GM21447 (cell line): ENCODE measurements around the gene NCOA3.
"Not testable (repeated sequence)": the region's sequence is repeated elsewhere in the genome, so short reads cannot be mapped to it uniquely, and the experiment has no call there.

ENCODE experiments used
- ATAC-seq: cut with Tn5 transposase; IDR thresholded peaks from one replicate; pipeline ENCODE4 v1.9.1; 2021; ENCODE audit not compliant: unreplicated experiment

The NCOA3 gene

DNA sequence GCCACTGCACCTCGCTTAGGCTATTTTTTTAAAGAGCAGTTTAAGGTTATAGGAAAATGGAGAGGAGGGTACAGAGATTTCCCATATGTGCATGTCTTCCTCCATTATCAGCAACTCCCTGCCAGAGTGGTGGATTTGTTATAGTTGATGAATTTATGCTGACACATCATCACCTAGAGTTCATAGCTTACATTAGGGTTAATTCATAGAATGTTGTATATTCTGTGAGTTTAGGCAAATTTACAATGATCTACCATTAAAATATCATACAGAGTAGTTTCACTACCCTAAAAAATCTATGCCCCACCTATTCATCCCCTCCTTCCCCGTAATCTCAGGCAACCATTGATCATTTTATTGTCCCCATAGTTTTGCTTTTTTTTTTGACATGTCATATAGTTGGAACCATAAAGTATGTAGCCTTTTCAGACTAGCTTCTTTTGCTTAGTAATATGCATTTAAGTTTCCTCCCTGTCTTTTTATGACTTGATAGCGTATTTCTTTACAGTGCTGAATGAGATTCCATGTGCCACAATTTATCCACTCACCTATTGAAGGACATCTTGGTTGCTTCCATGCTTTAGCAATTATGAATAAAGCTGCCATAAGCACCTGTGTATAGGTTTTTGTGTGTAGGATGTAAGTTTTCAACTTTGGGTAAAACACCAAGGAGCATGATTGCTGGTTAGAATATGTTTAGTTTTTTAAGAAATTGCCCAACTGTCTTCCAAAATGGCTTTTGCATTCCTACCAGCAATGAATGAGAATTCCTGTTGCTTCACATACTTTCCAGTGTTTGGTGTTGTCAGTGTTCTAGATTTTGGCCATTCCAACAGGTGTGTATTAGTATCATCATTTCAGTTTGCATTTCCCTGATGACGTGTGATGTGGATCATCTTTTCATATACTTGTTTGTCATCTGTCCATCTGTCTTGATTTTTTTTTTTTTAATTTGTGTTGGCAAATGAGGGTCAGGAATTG, 60.2 kb downstream of the NCOA3 start:
- ATAC-seq, result no peak

DNA sequence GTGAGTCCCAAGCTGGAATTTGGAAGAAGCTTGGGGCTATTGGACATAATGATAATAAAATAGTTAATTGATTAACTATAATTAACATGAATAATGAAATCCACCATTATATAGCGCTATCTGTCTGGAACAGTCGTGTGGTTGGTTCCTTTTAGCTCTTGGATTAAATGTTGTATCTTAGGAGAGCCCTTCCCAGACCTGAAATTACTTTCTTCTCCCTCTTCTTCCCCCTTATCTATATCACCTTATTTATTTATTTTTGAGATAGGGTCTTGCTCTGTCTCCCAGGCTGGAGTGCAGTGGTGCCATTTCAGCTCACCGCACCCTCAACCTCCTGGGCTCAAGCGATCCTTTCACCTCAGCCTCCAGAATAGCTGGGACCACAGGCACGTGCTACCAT, 64.6 kb downstream of the NCOA3 start:
- no peak for ATAC-seq

DNA sequence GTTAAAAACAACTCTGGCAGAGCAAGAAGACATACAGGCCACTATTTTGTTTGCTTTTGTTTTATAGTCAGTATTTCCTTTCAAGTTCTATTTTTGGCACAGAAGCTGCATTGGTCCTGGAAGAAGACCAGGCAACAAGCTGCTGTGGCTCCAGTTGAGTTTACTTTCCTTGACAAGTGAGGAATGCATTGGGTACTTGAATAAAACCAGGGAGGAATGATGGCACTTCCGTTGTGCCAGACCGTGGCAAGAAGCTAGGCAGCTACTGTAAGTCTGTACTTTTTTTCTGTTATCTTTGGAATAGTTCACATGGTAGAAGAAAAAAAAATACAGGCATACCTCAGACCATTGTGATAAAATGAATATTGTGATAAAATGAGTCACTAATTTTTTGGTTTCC, 66.3 kb downstream of the NCOA3 start:
- ATAC-seq, result no peak

DNA sequence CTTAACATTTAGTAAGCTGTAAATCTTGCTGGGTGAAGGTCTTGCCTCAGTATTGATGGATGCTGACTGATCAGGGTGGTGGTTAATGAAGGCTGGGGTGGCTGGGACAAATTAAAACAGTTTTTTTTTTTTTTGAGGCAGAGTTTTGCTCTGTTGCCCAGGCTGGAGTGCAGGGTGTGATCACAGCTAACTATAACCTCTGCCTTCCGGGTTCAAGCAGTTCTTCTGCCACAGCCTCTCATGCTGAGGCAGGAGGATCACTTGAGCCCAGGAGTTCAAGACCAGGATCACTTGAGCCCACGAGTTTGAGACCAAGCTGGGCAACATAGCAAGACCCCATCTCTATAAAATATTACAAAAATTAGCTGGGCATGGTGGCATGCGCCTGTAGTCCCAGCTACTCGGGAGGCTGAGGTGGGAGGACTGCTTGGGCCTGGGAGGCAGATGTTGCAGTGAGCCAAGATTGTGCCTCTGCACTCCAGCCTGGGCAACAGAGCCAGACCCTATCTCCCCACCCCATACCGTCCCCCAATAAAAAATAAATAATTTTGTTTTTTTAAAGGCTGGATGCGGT, 67.2 kb downstream of the NCOA3 start:
- ATAC-seq, result no peak

DNA sequence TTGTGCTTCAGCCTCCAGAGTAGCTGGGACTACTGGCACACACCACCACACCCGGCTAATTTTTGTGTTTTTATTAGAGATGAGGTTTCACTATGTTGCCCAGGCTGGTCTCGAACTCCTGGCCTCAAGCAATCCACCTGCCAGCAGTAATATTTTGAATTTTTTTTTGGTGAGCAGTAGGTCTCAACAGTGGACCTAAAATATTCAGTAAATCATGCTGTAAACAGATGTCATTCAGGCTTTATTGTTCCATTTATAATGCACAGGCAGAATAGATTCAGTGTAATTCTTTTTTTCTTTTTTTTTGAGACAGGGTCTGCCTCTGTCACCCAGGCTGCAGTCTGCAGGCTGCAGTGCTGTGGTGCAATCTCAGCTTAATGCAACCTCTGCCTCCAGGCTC, 69.7 kb downstream of the NCOA3 start:
- no peak for ATAC-seq

DNA sequence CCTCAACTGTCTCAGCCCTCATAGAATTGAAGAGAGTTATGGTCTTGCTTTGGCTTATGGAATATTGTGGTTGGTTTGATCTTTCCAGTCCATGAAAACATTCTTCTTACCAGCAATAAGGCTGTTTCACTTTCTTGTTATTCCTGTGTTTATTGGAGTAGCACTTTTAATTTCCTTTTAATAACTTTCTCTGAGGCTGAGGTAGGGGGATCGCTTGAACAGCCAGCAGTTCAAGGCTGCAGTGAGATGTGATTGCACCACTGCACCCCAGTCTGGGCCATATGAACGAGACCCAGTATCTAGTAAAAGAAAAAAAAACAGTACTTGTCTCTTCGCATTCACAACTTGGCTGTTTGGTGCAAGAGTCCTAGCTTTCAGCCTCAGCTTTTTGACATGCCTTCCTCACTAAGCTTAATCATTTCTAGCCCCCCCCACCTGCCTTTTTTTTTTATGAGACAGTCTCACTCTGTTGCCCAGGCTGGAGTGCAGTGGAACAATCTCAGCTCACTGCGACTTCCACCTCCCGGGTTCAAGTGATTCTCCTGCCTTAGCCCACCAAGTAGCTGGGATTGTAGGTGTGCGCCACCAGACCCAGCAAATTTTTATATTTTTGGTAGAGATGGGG, 70.5 kb downstream of the NCOA3 start:
- no peak for ATAC-seq

DNA sequence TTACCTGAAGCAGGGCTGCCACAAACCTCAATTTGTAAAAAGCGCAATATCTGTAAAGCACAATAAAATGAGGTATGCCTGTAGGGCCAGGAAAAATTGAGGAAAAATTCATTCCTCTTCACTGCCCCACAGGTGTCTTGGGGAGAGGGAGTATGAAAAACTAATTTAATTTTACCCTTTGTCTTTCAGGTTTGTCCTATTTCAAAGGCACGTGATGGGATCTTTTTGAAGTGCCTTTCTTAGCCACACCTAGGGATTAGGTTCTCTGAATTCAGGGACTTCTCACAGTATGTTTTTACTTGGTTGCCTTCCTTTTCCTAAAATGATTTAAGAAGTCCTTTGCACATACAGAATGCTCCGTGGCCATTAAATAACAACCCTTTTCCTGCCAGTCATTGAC, 71.9 kb downstream of the NCOA3 start:
- ATAC-seq, result no peak

DNA sequence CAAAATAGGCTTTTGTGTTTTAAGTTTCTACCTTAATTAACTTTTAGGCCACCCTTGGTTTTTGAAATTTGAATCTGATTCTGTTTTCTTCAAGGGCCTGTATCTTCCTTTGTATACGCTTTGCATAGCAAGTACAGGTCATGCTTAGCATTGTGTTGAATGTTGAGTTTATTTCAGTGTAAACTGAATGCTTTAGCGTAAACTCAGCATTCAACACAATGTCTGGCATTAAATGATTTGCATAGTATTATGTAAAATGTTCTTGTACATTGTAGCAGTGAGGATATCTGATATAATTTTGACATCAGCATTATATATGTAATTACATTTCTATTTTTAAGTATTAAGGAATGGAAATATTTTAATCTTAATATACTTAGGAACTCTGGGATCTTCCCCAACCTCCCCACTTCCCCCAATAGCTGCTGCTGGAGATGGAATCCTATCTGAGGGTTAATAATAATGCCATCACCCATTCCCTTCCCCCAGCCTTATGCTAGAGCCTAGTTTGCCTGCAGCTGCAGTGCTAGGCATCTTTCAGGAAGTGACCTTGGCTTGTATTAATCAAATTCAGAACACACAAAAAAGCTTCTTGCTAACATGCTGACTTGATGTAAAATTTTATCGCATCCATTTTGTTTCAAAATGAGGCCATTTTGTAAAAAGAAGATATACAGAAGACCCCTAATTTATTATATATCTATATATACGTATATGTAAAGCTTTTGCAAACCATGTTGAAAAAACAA, 73.1 kb downstream of the NCOA3 start:
- ATAC-seq, result no peak

DNA sequence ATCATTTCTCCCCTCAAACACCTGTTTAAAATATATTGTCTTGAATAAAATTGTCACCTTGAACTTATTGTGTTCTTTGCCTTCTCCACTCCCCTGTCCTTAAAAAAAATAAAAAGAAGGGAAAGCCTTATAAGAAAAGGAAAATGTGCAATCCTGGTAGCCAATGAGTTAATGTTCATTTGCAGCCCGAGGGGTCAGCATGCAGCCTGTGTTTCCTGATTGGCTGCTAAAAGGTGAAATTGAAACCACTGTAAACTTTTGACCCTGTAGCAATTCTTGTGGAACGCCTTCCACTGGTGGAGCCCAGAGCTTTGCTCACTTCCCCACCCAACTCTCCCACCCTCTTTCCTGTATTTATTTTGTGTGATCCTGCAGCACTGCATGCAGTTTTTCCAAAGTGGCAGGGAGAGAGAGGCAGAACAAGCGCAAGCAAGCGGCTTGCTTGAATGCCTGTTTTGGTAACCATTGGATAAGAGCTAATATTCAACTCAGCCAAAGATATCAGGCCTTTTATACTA, 74.9 kb downstream of the NCOA3 start:
- peak; percentile 62 for ATAC-seq

DNA sequence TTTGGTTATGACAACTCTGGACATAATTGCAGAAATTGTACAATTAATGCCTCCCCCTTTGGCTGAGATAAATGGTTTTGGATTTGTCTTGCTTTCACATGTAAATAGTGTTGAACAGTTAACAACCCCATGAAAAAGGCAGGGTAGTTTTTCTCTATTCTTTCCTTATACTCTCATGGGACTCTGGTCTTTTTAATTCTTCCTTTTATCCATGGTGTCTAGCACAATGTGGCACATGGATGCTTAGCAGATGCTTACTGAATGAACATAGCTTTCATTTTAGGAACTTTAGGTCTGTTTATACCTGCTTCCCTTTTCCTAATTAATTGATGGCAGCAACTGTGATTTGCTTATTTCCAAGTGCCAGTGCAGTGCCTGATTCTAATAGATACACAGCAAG, 75.6 kb downstream of the NCOA3 start:
- ATAC-seq, result no peak

DNA sequence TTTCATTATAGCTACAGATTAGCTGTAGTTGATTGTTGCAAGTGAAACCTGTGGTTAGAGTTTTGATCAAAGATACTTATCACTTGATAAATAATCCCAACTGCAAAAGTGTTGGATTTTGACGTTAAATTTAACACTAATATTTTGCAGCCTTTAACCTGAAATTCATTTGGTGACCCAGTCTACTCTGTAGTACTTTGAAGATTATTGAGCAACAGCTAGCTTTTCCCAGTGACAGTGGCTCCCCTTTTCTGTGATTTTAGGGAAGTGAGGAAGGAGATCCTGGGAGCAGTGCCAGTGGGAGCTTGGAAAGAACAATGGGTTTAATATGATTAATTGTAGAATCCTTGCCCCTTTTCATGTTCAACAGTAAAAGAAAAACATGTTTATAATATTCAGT, 76.9 kb downstream of the NCOA3 start:
- ATAC-seq, result no peak

DNA sequence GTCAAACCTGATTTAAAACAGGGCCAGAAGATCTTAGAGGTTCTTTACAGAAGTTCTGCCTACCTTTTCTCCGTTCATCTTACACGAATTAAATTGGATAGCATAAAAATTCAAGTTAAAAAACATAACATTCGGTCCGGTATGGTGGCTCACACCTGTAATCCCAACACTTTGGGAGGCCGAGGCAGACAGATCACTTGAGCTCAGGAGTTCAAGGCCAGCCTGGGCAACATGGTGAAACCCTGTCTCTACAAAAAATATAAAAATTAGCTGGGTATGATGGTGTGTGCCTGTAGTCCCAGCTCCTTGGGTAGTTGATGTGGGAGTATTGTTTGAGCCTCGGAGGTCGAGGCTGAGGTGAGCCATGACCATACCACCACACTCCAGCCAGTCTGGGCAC, 79.0 kb downstream of the NCOA3 start:
- not testable (repeated sequence) for ATAC-seq

DNA sequence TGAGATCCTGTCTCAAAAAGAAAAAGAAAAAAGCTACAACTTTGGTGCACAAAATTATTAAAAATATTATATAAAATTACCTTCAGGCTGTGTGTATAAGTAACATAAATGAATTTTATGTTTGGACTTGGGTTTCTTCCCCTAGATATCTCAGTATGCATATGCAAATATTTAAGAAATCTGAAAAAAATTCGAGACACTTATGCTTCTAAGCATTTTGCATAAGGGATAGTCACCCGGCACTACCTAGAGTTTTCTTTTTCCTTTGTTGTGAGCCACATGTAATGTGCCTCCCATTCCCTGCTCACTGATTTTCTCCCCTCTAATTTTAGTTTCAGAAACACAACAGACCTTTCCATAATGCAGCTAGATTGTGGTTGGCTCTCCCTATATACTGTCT, 79.4 kb downstream of the NCOA3 start:
- no peak for ATAC-seq

DNA sequence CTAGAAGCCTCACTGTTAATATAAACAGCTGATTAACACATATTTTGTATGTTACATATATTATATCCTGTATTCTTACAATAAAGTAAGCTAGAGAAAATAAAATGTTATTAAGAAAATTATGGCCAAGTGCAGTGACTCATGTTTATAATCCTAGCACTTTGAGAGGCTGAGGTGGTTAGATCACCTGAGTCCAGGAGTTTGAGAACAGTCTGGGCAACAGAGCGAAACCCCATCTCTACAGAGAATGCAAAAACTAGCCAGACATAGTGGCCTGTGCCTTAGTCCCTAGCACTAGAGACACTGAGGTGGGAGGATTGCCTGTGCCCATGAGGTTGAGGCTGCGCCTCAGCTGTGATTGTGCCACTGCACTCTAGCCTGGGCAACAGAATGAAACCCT, 81.9 kb downstream of the NCOA3 start:
- ATAC-seq, result no peak

DNA sequence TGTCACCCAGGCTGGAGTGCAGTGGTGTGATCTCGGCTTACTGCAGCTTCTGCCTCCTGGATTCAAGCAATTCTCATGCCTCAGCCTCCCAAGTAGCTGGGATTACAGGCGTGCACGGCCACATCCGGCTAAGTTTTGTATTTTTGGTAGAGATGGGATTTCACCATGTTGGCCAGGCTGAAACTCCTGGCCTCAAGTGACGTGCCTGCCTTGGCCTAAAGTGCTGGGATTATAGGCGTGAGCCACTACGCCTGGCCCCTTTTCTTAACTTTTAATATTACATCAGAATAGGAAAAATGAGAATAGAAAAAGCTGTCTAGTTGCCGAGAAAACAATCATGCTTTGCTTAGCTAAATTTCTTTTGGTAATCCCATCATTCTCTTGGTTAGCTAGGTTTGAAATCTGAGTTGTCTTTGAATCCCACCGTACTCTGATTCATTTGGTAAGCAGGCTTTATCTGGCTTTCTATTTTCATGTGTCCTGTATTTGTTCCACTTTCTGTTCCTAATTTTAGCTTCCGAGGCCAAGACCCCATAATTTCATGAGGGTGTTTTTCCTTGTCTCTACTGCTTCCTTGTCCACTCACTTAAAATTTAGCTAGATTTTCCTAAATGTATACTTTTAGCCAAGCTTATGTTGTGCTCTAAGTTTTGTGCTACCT, 83.5 kb downstream of the NCOA3 start:
- no peak for ATAC-seq

DNA sequence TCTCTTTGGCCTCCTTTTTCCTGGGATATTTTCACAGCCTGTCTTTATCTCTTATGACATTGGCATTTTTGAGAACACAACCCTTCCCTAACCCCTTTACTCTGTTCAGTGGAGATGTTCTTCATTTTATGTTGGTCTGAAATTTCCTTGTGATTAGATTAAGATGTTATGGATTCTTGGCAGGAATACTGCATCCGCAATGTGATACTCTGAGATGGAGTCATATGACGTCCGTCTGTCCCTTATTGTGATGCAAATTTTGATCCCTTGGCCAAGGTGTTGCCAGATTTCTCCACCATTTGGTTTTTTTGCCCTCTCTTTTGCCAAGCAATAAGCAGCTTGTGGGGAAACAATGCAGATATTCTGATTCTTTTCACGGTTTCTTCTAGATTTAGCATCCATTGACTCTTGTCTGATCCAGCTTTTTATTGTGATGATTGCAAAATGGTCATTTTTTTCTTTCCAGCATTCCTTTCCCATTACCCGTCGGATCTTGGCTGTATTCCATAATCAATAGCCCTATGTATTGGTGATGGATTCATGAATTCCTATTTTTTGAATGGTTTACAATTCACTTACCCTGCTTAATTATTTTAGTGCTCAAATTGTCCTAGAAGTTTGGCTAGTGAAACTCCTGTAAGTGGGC, 85.1 kb downstream of the NCOA3 start:
- ATAC-seq, result no peak

DNA sequence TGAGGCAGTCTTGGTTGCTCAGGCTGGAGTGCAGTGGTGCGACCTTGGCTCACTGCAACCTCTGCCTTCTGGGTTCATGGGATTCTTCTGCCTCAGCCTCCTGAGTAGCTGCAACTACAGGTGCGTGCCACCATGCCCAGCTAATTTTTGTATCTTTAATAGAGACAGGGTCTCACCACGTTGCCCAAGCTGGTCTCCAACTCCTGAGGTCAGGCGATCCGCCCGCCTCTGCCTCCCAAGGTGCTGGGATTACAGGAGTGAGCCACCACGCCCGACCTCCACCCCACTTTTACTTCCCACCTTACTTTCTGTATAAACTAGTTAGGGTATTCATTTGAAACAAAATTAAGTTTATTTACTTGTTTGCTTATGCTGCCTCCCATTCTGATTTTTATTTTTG, 86.5 kb downstream of the NCOA3 start:
- ATAC-seq, result no peak

DNA sequence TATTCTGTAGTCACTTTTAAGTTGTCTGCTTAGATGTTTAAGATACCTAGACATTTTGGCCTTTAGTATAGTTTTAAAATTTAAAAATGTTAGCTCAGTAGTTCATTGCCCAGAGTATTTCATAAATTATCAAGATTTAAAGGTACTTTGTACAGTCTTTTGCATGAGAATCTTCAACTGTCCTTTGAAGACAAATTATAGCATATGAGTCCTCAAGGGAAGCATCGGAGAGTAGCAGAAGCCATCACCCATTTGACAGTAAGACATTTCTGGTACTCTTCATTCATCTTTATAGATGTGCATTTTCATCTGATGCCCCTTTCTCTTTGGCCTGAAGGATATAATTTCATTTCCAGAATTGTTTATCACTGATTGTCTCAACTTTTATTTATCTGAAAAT, 89.5 kb downstream of the NCOA3 start:
- no peak for ATAC-seq

DNA sequence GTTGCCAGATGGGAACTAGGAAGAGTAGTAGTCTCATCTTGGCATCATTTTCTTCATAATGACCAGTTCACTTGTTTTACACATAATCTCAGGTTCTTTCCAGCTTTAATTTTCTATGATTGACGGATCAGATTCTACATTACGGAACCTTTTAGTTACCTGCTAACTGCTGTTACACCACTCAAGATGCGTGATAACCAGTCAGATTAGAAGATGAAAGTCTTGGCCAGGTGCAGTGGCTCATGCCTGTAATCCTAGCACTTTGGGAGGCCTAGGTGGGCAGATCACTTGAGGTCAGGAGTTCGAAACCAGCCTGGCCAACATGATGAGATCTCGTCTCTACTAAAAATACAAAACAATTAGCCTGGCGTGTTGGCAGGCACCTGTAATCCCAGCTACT, 92.5 kb downstream of the NCOA3 start:
- no peak for ATAC-seq

DNA sequence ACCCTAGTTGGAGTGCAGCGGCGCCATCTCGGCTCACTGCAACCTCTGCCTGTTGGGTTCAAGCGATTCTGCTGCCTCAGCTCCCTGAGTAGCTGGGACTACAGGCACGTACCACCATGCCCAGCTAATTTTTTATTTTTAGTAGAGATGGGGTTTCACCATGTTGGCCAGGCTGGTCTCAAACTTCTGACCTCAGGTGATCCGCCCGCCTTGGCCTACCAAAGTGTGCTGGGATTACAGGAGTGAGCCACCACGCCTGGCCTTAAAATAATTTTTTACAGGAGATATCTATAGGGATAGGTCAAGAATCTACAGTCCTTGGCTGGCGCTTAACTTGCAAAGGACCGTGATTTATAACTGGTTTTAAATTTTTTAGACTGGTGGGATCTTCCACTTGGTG, 93.5 kb downstream of the NCOA3 start:
- ATAC-seq, result not testable (repeated sequence)
